Suprapubic skin (tissue), 4 donors: ENCODE data around the gene PRKAG3.

ENCODE experiments used
- POLR2A ChIP-seq, 2 donors: fragments of 450-650 bp; IDR thresholded peaks; one replicate each; pipeline ENCODE4 v1.6.1; 2017; ENCODE audit warnings: antibody characterized with exemption in 2 of 2, mild to moderate bottlenecking in 2 of 2, moderate library complexity in 2 of 2
- POLR2AphosphoS5 ChIP-seq, 3 donors: sonication (generic); formaldehyde crosslinking; IDR thresholded peaks; one replicate each; pipeline ENCODE4 v1.6.1; 2017; ENCODE audit warnings: antibody characterized with exemption in 3 of 3
- TF ChIP-seq, protein P1 (sequence below), 2 donors: fragments of 200-600 bp in 1 of 2; fragments of 450-650 bp in 1 of 2; sonication (generic) in 1 of 2; IDR thresholded peaks; one replicate each; pipeline ENCODE4 v1.5.1; 2016 to 2019; ENCODE audit warnings: antibody characterized with exemption in 2 of 2, mild to moderate bottlenecking in 1 of 2, moderate library complexity in 1 of 2

DNA sequence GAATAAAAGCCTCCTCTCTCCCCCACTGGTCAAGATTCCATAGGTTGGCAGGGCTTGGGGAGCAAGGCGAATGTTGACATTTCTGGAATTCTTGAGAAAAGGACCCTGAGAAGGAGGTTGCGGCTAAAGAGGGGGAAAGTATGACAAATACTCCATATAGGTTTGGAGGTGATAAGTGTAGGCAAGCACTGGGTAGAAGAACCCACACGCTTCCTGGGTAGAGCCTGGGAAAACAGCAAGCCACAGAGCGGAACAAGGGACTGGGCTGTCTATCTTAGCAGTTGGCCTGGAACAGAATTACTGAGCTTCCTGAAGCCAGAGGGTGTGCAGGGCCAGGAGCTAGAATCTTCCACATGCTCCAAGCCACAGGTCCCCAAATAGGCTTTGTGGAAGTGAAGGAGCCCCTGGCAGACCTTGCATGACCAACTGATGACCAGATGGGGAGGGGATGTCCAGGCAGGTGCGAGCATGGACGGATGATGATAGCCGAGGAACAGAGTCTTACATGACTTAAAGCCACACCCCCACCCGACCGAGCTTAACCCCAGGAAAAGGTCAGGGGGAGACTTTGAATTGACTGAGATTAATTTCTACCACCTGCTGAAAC, 9.9 kb downstream of the PRKAG3 start:
- TF ChIP-seq, protein P1, sequence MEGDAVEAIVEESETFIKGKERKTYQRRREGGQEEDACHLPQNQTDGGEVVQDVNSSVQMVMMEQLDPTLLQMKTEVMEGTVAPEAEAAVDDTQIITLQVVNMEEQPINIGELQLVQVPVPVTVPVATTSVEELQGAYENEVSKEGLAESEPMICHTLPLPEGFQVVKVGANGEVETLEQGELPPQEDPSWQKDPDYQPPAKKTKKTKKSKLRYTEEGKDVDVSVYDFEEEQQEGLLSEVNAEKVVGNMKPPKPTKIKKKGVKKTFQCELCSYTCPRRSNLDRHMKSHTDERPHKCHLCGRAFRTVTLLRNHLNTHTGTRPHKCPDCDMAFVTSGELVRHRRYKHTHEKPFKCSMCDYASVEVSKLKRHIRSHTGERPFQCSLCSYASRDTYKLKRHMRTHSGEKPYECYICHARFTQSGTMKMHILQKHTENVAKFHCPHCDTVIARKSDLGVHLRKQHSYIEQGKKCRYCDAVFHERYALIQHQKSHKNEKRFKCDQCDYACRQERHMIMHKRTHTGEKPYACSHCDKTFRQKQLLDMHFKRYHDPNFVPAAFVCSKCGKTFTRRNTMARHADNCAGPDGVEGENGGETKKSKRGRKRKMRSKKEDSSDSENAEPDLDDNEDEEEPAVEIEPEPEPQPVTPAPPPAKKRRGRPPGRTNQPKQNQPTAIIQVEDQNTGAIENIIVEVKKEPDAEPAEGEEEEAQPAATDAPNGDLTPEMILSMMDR (IDR thresholded peaks at IDR 0.05), result no peak
- TF ChIP-seq POLR2A (IDR thresholded peaks at IDR 0.05) (no peak), POLR2AphosphoS5 (IDR thresholded peaks at IDR 0.05) (no peak)
